ENCODE results near the gene TUBB2B.
A peak's percentile ranks its signal among the peaks of the same experiment; 100 is the strongest.
"Not testable (repeated sequence)": the region's sequence is repeated elsewhere in the genome, so short reads cannot be mapped to it uniquely, and the experiment has no call there.

Gene TUBB2B

GRCh38 chr6:3208775-3209113, 18.7 kb downstream of the TUBB2B start:
- WGBS, 2 experiments (ENCODE audit: insufficient coverage in 2 of 2) = 50% methylated on average over 1 of the region's 1 CpG; no CpG with 5 or more reads in 1 of the 2 experiments
- no peaks in the 10 kb centered on the region for H3K36me3 ChIP-seq (ENCODE audit: control insufficient read depth, insufficient read depth, low read length)
- H3K9me3 ChIP-seq (ENCODE audit: control insufficient read depth, low read length) = no peaks in the 10 kb centered on the region
- peaks cover 29% of the 10 kb centered on the region for H3K4me1 ChIP-seq (ENCODE audit: control insufficient read depth, insufficient read depth, low read length, poor library complexity, severe bottlenecking)
- peak overlapping the region; percentile 90 for H3K27ac ChIP-seq (ENCODE audit: low read depth, low read length, severe bottlenecking)
- H3K4me3 ChIP-seq (ENCODE audit: extremely low read depth, insufficient read depth, low read length, poor library complexity, severe bottlenecking) = no peak overlapping the region

DNA sequence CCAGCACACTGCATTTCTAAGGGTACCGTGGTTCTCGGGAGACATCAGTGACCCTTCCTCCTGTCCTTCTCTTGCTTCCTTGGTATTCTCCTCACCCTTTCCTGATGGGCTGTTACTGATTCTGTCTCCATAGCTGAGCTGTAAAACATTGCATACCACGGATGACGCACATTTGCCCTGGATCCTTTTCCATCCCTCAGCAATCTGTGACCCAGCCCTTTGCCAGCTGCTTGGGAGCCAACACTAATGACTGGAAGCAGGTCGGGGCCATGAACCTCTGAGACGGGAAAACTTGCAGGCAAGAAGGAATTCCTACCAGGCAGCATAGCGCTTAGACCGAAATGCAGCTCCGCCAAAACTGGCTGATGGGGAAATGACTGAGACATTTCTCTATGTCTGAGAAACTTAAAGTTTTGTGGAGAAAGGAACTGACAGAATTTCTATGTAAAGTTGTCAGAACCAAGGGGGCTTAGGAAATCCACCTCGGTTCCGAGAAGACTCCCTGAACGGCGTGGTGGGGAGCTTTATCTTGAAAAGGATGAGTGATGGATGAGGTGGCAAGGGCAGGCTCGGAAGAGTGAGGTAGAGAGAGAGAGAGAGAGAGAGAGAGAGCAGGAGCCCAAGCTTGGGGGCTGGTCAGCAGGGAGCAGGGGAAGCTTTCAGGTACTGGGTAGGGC, 19.2 kb downstream of the TUBB2B start:
- Histone ChIP-seq H3K9me3 (ENCODE audit: control insufficient read depth, low read length) (no peaks in the 10 kb centered on the region), H3K4me1 (ENCODE audit: control insufficient read depth, insufficient read depth, low read length, poor library complexity, severe bottlenecking) (peaks cover 29% of the 10 kb centered on the region), H3K27ac (ENCODE audit: low read depth, low read length, severe bottlenecking) (peak overlapping the region; percentile 90), H3K4me3 (ENCODE audit: extremely low read depth, insufficient read depth, low read length, poor library complexity, severe bottlenecking) (no peak overlapping the region), H3K36me3 (ENCODE audit: control insufficient read depth, insufficient read depth, low read length) (no peaks in the 10 kb centered on the region)
- 73 to 74% methylated on average over 13 to 14 of the region's 14 CpGs for WGBS, 2 experiments (ENCODE audit: insufficient coverage in 2 of 2)

GRCh38 chr6:3206339-3207015, 21.0 kb downstream of the TUBB2B start:
- H3K4me3 ChIP-seq (ENCODE audit: extremely low read depth, insufficient read depth, low read length, poor library complexity, severe bottlenecking) = no peak overlapping the region
- no peaks in the 10 kb centered on the region for H3K9me3 ChIP-seq (ENCODE audit: control insufficient read depth, low read length)
- H3K4me1 ChIP-seq (ENCODE audit: control insufficient read depth, insufficient read depth, low read length, poor library complexity, severe bottlenecking) = peaks cover 23% of the 10 kb centered on the region
- no peak overlapping the region for H3K27ac ChIP-seq (ENCODE audit: low read depth, low read length, severe bottlenecking)
- H3K36me3 ChIP-seq (ENCODE audit: control insufficient read depth, insufficient read depth, low read length) = no peaks in the 10 kb centered on the region
- 88 to 91% methylated on average over 4 to 5 of the region's 7 CpGs for WGBS, 2 experiments (ENCODE audit: insufficient coverage in 2 of 2)

DNA sequence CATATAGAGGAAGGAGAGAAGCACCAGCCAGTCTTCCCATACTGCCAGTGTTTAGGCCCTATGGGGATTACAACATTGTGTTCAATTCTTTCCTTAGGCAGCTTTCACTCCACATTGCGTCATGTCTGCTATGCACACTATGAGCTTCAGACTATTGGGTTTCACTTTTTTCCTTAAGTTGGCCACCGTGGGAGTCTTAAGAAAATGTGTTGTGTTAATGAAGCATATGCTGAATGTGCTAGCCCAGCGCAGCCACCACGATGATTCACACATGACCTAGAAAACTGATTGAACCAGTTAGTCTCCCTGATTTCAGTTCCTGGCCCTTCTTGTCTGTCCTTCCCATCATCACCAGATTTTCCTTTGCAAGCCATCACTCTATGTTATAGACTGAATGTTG, 21.5 kb downstream of the TUBB2B start:
- H3K4me3 ChIP-seq (ENCODE audit: extremely low read depth, insufficient read depth, low read length, poor library complexity, severe bottlenecking) = no peak overlapping the region
- no peaks in the 10 kb centered on the region for H3K36me3 ChIP-seq (ENCODE audit: control insufficient read depth, insufficient read depth, low read length)
- H3K27ac ChIP-seq (ENCODE audit: low read depth, low read length, severe bottlenecking) = no peak overlapping the region
- no peaks in the 10 kb centered on the region for H3K9me3 ChIP-seq (ENCODE audit: control insufficient read depth, low read length)
- peaks cover 22% of the 10 kb centered on the region for H3K4me1 ChIP-seq (ENCODE audit: control insufficient read depth, insufficient read depth, low read length, poor library complexity, severe bottlenecking)
- WGBS, 2 experiments (ENCODE audit: insufficient coverage in 2 of 2) = 83 to 93% methylated on average over 1 to 4 of the region's 4 CpGs

- Histone ChIP-seq H3K9me3 (ENCODE audit: control insufficient read depth, low read length) (no peaks in the 10 kb centered on the region), H3K4me3 (ENCODE audit: extremely low read depth, insufficient read depth, low read length, poor library complexity, severe bottlenecking) (no peak overlapping the region), H3K4me1 (ENCODE audit: control insufficient read depth, insufficient read depth, low read length, poor library complexity, severe bottlenecking) (peaks cover 20% of the 10 kb centered on the region), H3K36me3 (ENCODE audit: control insufficient read depth, insufficient read depth, low read length) (no peaks in the 10 kb centered on the region), H3K27ac (ENCODE audit: low read depth, low read length, severe bottlenecking) (no peak overlapping the region)
- WGBS, 2 experiments (ENCODE audit: insufficient coverage in 2 of 2) = 94% methylated on average over 5 of the region's 6 CpGs
Measured at GRCh38 chr6:3204921-3205320, 22.5 kb downstream of the TUBB2B start.

GRCh38 chr6:3202999-3203696, 24.3 kb downstream of the TUBB2B start:
- peaks cover 5% of the 10 kb centered on the region for H3K9me3 ChIP-seq (ENCODE audit: control insufficient read depth, low read length)
- peaks cover 6% of the 10 kb centered on the region for H3K4me1 ChIP-seq (ENCODE audit: control insufficient read depth, insufficient read depth, low read length, poor library complexity, severe bottlenecking)
- H3K27ac ChIP-seq (ENCODE audit: low read depth, low read length, severe bottlenecking) = no peak overlapping the region
- H3K4me3 ChIP-seq (ENCODE audit: extremely low read depth, insufficient read depth, low read length, poor library complexity, severe bottlenecking) = no peak overlapping the region
- WGBS, 2 experiments (ENCODE audit: insufficient coverage in 2 of 2) = 93 to 97% methylated on average over 4 to 5 of the region's 7 CpGs
- H3K36me3 ChIP-seq (ENCODE audit: control insufficient read depth, insufficient read depth, low read length) = no peaks in the 10 kb centered on the region

- peaks cover 5% of the 10 kb centered on the region for H3K9me3 ChIP-seq (ENCODE audit: control insufficient read depth, low read length)
- H3K36me3 ChIP-seq (ENCODE audit: control insufficient read depth, insufficient read depth, low read length) = no peaks in the 10 kb centered on the region
- 100% methylated on average over 1 of the region's 2 CpGs; no CpG with 5 or more reads in 1 of the 2 experiments for whole genome bisulfite sequencing, 2 experiments (ENCODE audit: insufficient coverage in 2 of 2)
- H3K27ac ChIP-seq (ENCODE audit: low read depth, low read length, severe bottlenecking) = no peak overlapping the region
- no peak overlapping the region for H3K4me3 ChIP-seq (ENCODE audit: extremely low read depth, insufficient read depth, low read length, poor library complexity, severe bottlenecking)
- no peaks in the 10 kb centered on the region for H3K4me1 ChIP-seq (ENCODE audit: control insufficient read depth, insufficient read depth, low read length, poor library complexity, severe bottlenecking)
Measured at GRCh38 chr6:3201388-3201787, 26.1 kb downstream of the TUBB2B start.

- peaks cover 5% of the 10 kb centered on the region for H3K9me3 ChIP-seq (ENCODE audit: control insufficient read depth, low read length)
- no peak overlapping the region for H3K27ac ChIP-seq (ENCODE audit: low read depth, low read length, severe bottlenecking)
Measured at GRCh38 chr6:3200682-3201081, 26.8 kb downstream of the TUBB2B start.

DNA sequence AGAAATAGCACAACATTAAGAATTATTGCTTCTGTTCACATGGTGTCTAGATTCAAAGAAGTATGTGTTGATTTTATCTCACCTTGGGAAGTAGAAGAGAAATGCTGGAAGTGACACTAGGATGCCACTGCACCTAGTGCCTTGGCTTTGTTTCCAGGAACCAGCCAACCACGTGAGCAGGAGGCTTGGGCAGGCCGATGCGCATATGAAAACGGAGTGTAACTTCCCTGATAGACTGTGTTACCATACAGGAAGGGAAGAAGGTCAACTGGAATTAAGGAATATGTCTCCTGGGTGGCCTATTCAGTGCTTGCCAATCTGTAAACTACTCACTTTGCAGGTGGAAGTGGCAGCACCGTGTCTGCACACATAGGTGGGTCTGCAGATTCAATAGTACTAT, 28.1 kb downstream of the TUBB2B start:
- peaks cover 12% of the 10 kb centered on the region for H3K4me1 ChIP-seq (ENCODE audit: control insufficient read depth, insufficient read depth, low read length, poor library complexity, severe bottlenecking)
- peaks cover 5% of the 10 kb centered on the region for H3K9me3 ChIP-seq (ENCODE audit: control insufficient read depth, low read length)
- no peak overlapping the region for H3K27ac ChIP-seq (ENCODE audit: low read depth, low read length, severe bottlenecking)
- WGBS, 2 experiments (ENCODE audit: insufficient coverage in 2 of 2) = 68 to 100% methylated on average over 1 to 4 of the region's 5 CpGs
- no peak overlapping the region for H3K4me3 ChIP-seq (ENCODE audit: extremely low read depth, insufficient read depth, low read length, poor library complexity, severe bottlenecking)
- no peaks in the 10 kb centered on the region for H3K36me3 ChIP-seq (ENCODE audit: control insufficient read depth, insufficient read depth, low read length)

More at GRCh38 chr6:3200682-3201081, 26.8 kb downstream of the TUBB2B start:
- no peak overlapping the region for H3K4me3 ChIP-seq (ENCODE audit: extremely low read depth, insufficient read depth, low read length, poor library complexity, severe bottlenecking)
- H3K36me3 ChIP-seq (ENCODE audit: control insufficient read depth, insufficient read depth, low read length) = no peaks in the 10 kb centered on the region
- H3K4me1 ChIP-seq (ENCODE audit: control insufficient read depth, insufficient read depth, low read length, poor library complexity, severe bottlenecking) = peaks cover under 1% of the 10 kb centered on the region

- H3K27ac ChIP-seq (ENCODE audit: low read depth, low read length, severe bottlenecking); H3K36me3 ChIP-seq (ENCODE audit: control insufficient read depth, insufficient read depth, low read length); H3K9me3 ChIP-seq (ENCODE audit: control insufficient read depth, low read length); H3K4me3 ChIP-seq (ENCODE audit: extremely low read depth, insufficient read depth, low read length, poor library complexity, severe bottlenecking): not testable (repeated sequence)
- H3K4me1 ChIP-seq (ENCODE audit: control insufficient read depth, insufficient read depth, low read length, poor library complexity, severe bottlenecking) = peaks cover 18% of the 10 kb centered on the region
- WGBS, 2 experiments (ENCODE audit: insufficient coverage in 2 of 2) = no CpG with 5 or more reads among the region's 5 CpGs
Measured at GRCh38 chr6:3197734-3198133, 29.7 kb downstream of the TUBB2B start.

DNA sequence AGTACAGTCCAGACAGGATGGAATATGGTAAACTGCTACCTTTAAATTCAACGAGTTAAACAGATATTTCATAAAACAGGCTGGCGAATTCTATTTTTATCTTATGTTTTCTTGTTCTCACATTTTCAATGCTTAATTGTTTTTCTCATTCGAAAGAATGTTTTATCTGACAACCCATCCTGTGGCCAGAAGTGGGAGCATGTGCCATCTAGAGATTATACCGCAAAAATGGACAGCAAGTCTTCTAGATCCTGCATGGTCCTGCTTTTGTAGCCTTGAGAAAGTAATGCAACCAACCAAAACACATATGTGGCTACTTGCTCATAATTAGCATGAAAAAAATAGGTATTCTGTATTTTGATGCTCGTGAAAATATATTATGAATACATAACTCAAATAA, 30.7 kb downstream of the TUBB2B start:
- Histone ChIP-seq H3K27ac (ENCODE audit: low read depth, low read length, severe bottlenecking) (no peak overlapping the region), H3K4me1 (ENCODE audit: control insufficient read depth, insufficient read depth, low read length, poor library complexity, severe bottlenecking) (peaks cover 18% of the 10 kb centered on the region), H3K36me3 (ENCODE audit: control insufficient read depth, insufficient read depth, low read length) (no peaks in the 10 kb centered on the region), H3K9me3 (ENCODE audit: control insufficient read depth, low read length) (peaks cover 5% of the 10 kb centered on the region), H3K4me3 (ENCODE audit: extremely low read depth, insufficient read depth, low read length, poor library complexity, severe bottlenecking) (no peak overlapping the region)
- WGBS, 2 experiments (ENCODE audit: insufficient coverage in 2 of 2) = 84 to 100% methylated on average over 4 of the region's 5 CpGs
